GM23338 (cell line): ENCODE results near the gene SEMG2. TPM values are rescaled to one million over a fixed set of nuclear protein-coding genes. Genes with fewer than 3 reads are reported as not detected.

Experiments
- ATAC-seq: fragments of 200-7000 bp; cut with Tn5 transposase; 3 replicates; pipeline ENCODE4 v1.9.1; 2020
- DNase-seq: peaks from one replicate; pipeline ENCODE4 v3.0.0-alpha.2; 2015; ENCODE audit warnings: low spot score
- H2AFZ ChIP-seq: fragments of 200-600 bp; sonication (generic); 2 replicates; pipeline ENCODE4 v1.8.0; 2016; ENCODE audit warnings: antibody characterized with exemption, mild to moderate bottlenecking, moderate library complexity
- H3F3A ChIP-seq: fragments of 200-600 bp; sonication (generic); replicated peaks from 2 replicates; pipeline ENCODE4 v1.8.0; 2017; ENCODE audit warnings: antibody characterized with exemption, mixed run types, low read depth
- H3K27ac ChIP-seq: fragments of 200-600 bp; sonication (generic); 2 replicates; pipeline ENCODE4 v1.6.1; 2016; ENCODE audit warnings: low read depth
- H3K27me3 ChIP-seq: fragments of 200-600 bp; sonication (generic); 2 replicates; pipeline ENCODE4 v1.8.0; 2016; ENCODE audit warnings: mild to moderate bottlenecking, mixed run types, moderate library complexity; ENCODE audit not compliant: insufficient read depth
- H3K36me3 ChIP-seq: fragments of 200-600 bp; sonication (generic); 2 replicates; pipeline ENCODE4 v1.8.0; 2016; ENCODE audit warnings: mild to moderate bottlenecking; ENCODE audit not compliant: insufficient read depth
- H3K4me1 ChIP-seq: fragments of 200-600 bp; sonication (generic); 2 replicates; pipeline ENCODE4 v1.8.0; 2016; ENCODE audit warnings: mild to moderate bottlenecking, moderate library complexity; ENCODE audit not compliant: insufficient read depth
- H3K4me2 ChIP-seq: fragments of 200-600 bp; sonication (generic); 2 replicates; pipeline ENCODE4 v1.7.1; 2017; ENCODE audit warnings: mixed run types
- H3K4me3 ChIP-seq: fragments of 200-600 bp; sonication (generic); 2 replicates; pipeline ENCODE4 v1.6.1; 2016; ENCODE audit warnings: mixed run types
- H3K79me2 ChIP-seq: fragments of 200-600 bp; sonication (generic); replicated peaks from 2 replicates; pipeline ENCODE4 v1.8.0; 2017; ENCODE audit warnings: mild to moderate bottlenecking; ENCODE audit not compliant: insufficient read depth
- H3K9me2 ChIP-seq: fragments of 200-600 bp; sonication (generic); 2 replicates; pipeline ENCODE4 v1.8.0; 2017; ENCODE audit not compliant: insufficient read depth
- H4K20me1 ChIP-seq: fragments of 200-600 bp; sonication (generic); replicated peaks from 2 replicates; pipeline ENCODE4 v1.8.0; 2017; ENCODE audit warnings: mild to moderate bottlenecking; ENCODE audit not compliant: insufficient read depth
- H3K27ac Mint-ChIP-seq: 2 replicates; pipeline ENCODE4 v1.8.0; 2020; ENCODE audit warnings: inconsistent platforms, mild to moderate bottlenecking, moderate library complexity, mixed read lengths
- H3K27me3 Mint-ChIP-seq: 3 replicates; pipeline ENCODE4 v1.8.0; 2022; ENCODE audit warnings: low read depth, mild to moderate bottlenecking, moderate library complexity, mixed read lengths, inconsistent platforms; ENCODE audit not compliant: insufficient read depth, poor library complexity
- H3K36me3 Mint-ChIP-seq: 3 replicates; pipeline ENCODE4 v1.8.0; 2021; ENCODE audit warnings: low read depth, mild to moderate bottlenecking, inconsistent platforms, moderate library complexity, mixed read lengths
- H3K4me1 Mint-ChIP-seq: 3 replicates; pipeline ENCODE4 v1.8.0; 2020; ENCODE audit warnings: mild to moderate bottlenecking, inconsistent platforms, mixed read lengths
- H3K4me3 Mint-ChIP-seq: 3 replicates; pipeline ENCODE4 v1.8.0; 2021; ENCODE audit warnings: moderate library complexity, mild to moderate bottlenecking, inconsistent platforms, mixed read lengths
- H3K9me3 Mint-ChIP-seq: 3 replicates; pipeline ENCODE4 v1.8.0; 2020; ENCODE audit warnings: moderate library complexity, mild to moderate bottlenecking, inconsistent platforms, mixed read lengths
- CREB1 ChIP-seq: fragments of 250-450 bp; sonication (Bioruptor Pico); IDR thresholded peaks from 2 replicates; pipeline ENCODE4 v1.5.0; 2020; ENCODE audit warnings: low read depth, mild to moderate bottlenecking, moderate library complexity
- CTCF ChIP-seq, 2 experiments: fragments of 200-600 bp in 1 of 2; sonication (generic) in 1 of 2; conservative IDR thresholded peaks; 2 replicates each; pipeline versions ENCODE4 v1.5.1 to v1.6.1; 2016 to 2017; ENCODE audit warnings: antibody characterized with exemption in 2 of 2, low read depth in 2 of 2, mild to moderate bottlenecking in 2 of 2, moderate library complexity in 1 of 2
- ETS1 ChIP-seq: IDR thresholded peaks from 2 replicates; pipeline ENCODE4 v1.6.1; 2016; ENCODE audit warnings: antibody characterized with exemption
- EZH2 ChIP-seq: fragments of 200-600 bp; sonication (generic); IDR thresholded peaks from one replicate; pipeline ENCODE4 v1.8.0; 2017; ENCODE audit warnings: antibody characterized with exemption, mild to moderate bottlenecking, low read depth; ENCODE audit not compliant: unreplicated experiment
- EZH2phosphoT487 ChIP-seq: fragments of 200-600 bp; sonication (generic); IDR thresholded peaks from one replicate; pipeline ENCODE4 v1.8.1; 2018; ENCODE audit warnings: antibody characterized with exemption; ENCODE audit not compliant: unreplicated experiment
- JUNB ChIP-seq: IDR thresholded peaks from one replicate; pipeline ENCODE4 v1.6.1; 2016; ENCODE audit warnings: antibody characterized with exemption; ENCODE audit not compliant: unreplicated experiment
- NANOG ChIP-seq: IDR thresholded peaks from 2 replicates; pipeline ENCODE4 v1.6.1; 2016; ENCODE audit warnings: antibody characterized with exemption, borderline replicate concordance
- POLR2AphosphoS5 ChIP-seq: IDR thresholded peaks from 2 replicates; pipeline ENCODE4 v1.6.1; 2016; ENCODE audit warnings: antibody characterized with exemption, low read depth
- REST ChIP-seq: IDR thresholded peaks from one replicate; pipeline ENCODE4 v1.6.1; 2018; ENCODE audit warnings: antibody characterized with exemption; ENCODE audit not compliant: unreplicated experiment
- STAT1 ChIP-seq: IDR thresholded peaks from one replicate; pipeline ENCODE4 v1.6.1; 2016; ENCODE audit warnings: antibody characterized with exemption; ENCODE audit not compliant: unreplicated experiment
- ZNF114 ChIP-seq: fragments of 250-450 bp; sonication (Bioruptor Pico); IDR thresholded peaks from 2 replicates; pipeline ENCODE4 v1.5.0; 2020; ENCODE audit warnings: mild to moderate bottlenecking, moderate library complexity
- ZNF331 ChIP-seq: fragments of 250-450 bp; sonication (Bioruptor Pico); IDR thresholded peaks from 2 replicates; pipeline ENCODE4 v1.5.0; 2020; ENCODE audit warnings: low read depth, mild to moderate bottlenecking, moderate library complexity
- ZNF462 ChIP-seq: fragments of 250-450 bp; sonication (Bioruptor Pico); IDR thresholded peaks from 2 replicates; pipeline ENCODE4 v1.5.0; 2020; ENCODE audit warnings: mild to moderate bottlenecking, moderate library complexity
- polyA plus RNA-seq: library from polyadenylated mRNA; unstranded; fragments of >200 nt; fragmentation: Nextera tagmentation; extraction: Ambion mirVana; gene quantifications from 2 replicates; pipeline ENCODE4 v1.2.1, GENCODE V29; 2016
- total RNA-seq: library from RNA; depleted of rRNA; stranded (reverse); fragments of >200 nt; shearing (Covaris generic); gene quantifications from 2 replicates; pipeline ENCODE4 v1.2.3, GENCODE V29; 2014

Gene SEMG2
- total and polyA plus RNA-seq, 2 experiments from 2014 or later = not detected

- Histone ChIP-seq H2AFZ (no peak within 1 kb of the TSS), H3K27me3 (no peaks in the 10 kb centered on the region), H3K4me1 (no peaks in the 10 kb centered on the region), H3K4me3 (no peak within 1 kb of the TSS), H3K79me2 (no peaks in the 10 kb centered on the region), H3K4me2 (no peak within 1 kb of the TSS), H3K36me3 (no peaks in the 10 kb centered on the region), H3K27ac (no peak within 1 kb of the TSS), H3K9me2 (peaks cover 6% of the 10 kb centered on the region; the same call in 1 of the 2 replicates), H4K20me1 (no peaks in the 10 kb centered on the region), H3F3A (no peaks in the 10 kb centered on the region)
- 0 out of 3 replicates have a peak, but pooled peaks cover 2% of the 10 kb centered on the region for H3K4me1 Mint-ChIP-seq
- H3K36me3 Mint-ChIP-seq = no peaks in the 10 kb centered on the region
- ATAC-seq = no peak
- H3K9me3 Mint-ChIP-seq = no peaks in the 10 kb centered on the region; the same call in 2 of the 3 replicates
- no peak for TF ChIP-seq EZH2
- TF ChIP-seq CREB1 (CRISPR knock-in tag) = no peak
- TF ChIP-seq ZNF331 (CRISPR knock-in tag) = no peak
- TF ChIP-seq JUNB = no peak
- no peak for TF ChIP-seq REST
- no peak for TF ChIP-seq ZNF114 (CRISPR knock-in tag)
- no peak for TF ChIP-seq POLR2AphosphoS5
- TF ChIP-seq ZNF462 = no peak
- no peak for TF ChIP-seq NANOG
- TF ChIP-seq STAT1 = no peak
- TF ChIP-seq ETS1 = no peak
- no peak for TF ChIP-seq EZH2phosphoT487
- no peak for TF ChIP-seq CTCF (conservative IDR thresholded peaks at IDR 0.05; ENCODE audit: low read depth in 2 of 2)
- DNase-seq = no peak
- no peak within 1 kb of the TSS for H3K4me3 Mint-ChIP-seq
- no peak within 1 kb of the TSS for H3K27ac Mint-ChIP-seq
- no peaks in the 10 kb centered on the region for H3K27me3 Mint-ChIP-seq
Observed at GRCh38 chr20:45174434-45175364, 46.5 kb upstream of the SEMG2 start, which contains the start of gene PI3. PI3 (plus strand) TSS chr20:45174902; CDS start chr20:45174923, 21 bp downstream.
